OCI-M1 (cell line): ENCODE measurements around the gene TECTB.

Experiments used
- DNase-seq: peaks from one replicate; lab custom pipeline; 2025; lab: John Stamatoyannopoulos, UW

The TECTB gene

DNA sequence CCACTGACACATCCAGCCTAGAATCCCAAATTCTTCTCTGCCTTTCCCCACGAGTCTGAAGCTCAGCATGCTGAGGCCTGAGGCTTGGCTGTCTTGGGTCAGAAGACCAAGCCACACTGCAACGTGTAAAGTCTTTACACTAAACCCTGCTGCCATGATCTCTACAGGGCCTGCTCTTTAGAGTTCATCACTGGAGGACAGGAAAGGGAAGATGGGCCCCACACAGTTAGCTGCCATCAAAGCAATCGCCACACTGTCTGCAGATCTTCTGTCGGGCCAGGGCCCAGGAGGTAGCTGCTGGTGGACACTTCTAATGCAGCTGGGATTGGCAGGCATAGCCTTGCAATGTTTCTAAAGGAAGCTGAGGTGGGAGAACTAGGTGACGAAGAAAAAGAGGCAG is 8.4 kb upstream of the TECTB start:
- DNase-seq = no peak

DNA sequence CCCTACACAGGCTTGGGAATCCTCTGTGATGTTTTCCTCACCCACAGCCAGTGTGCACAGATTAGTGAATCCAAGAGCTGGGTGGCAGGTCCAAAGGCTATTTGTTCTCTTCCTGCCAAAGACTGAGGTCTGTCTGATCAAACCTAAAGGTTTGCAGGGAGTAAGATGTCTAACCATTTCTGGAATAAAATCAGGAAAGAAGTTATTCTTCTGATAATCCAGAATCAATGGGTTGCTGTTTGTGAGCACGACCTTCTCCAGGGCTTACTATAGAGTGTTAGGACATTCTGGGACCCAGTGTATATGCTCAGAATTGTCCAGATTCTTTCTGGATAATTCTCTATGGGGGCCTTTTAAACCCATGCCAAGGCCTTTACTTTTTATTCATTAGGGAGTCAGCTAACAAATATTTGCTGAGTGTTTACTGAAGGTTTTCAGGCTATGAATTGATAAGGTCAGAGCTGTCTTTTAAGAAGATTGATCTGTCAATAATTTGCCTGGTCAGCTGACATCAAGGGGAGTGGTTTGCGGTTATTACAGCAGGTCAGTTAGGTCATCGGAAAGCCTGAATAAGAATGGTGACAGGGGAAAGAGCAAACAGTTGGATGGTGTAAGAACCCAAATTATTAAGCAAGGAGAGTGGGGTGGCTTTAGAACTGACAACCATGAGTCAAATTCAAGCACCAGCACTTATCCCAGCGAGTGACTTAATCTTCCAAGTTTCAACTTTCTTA is 7.5 kb upstream of the TECTB start:
- DNase-seq = no peak

DNA sequence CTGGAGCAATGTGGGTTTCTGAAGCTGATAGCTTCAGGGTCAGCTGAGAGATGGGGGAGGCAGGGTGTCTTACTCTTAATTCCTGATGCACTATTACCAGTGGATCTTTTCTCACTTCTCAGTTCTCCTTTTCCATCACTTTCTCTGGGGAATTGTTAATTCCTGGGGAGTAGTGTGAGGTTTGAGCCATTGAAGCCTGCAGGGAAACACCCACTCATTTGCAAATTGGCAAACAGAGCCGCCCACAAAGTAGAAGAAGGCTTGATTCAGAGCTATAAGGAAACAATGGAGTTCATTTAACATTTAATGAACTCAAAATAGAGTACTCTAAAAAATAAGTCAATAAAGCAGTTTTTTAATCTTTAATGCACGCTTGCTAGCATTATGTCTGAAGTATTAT is 4.3 kb upstream of the TECTB start:
- DNase-seq = no peak

DNA sequence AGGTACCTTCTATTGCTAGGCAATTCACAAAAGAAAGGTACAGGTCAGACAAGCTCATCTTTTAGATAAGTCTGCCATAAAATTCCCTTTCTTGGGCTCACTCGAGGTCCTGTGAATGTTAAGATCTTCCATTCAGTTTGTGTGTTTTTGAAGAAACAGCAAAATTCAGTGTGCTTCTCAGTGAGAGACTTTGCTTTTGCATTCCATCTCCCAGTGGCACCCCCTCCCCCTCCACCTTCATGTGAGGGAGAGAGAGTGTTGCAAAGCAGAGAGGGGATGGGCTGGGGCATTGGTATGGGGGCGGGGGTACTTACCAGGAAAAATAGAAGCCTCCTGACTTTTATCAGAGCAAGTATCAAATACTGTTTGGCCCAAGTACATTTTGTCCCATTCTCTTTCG is 3.8 kb upstream of the TECTB start:
- DNase-seq = no peak

DNA sequence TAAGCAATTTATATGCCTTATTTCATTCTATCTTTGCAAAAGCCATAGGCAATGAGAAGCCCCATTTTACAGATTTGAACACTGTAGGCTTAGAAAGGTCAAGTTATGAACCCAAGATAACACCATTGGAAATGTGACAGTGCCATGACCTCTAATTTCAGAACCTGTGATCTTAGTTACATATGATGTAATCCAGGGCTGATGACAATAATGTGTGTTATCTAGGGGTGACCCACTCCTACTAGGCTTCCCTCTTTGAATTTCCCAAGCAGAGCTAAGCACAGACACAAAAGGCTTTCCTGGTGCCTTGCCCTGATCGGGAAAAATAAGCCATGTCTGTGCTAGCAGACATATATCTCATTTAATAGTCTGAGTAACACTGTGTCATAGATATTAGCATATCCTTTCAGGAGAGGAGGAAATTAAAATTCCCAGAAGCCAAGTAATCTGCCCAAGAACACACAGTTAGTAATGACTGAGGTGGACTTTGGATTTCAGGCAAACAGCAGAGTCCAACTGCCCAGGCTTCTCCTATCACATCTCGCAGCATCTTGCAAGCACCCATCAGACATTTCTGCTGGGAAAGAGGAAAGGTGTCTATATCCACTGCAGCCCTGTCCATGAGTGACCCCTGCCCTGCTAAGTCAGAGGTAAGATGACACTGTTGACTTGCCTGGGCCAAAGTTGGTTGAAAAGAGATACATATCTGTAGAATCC is 2.8 kb upstream of the TECTB start:
- no peak for DNase-seq

DNA sequence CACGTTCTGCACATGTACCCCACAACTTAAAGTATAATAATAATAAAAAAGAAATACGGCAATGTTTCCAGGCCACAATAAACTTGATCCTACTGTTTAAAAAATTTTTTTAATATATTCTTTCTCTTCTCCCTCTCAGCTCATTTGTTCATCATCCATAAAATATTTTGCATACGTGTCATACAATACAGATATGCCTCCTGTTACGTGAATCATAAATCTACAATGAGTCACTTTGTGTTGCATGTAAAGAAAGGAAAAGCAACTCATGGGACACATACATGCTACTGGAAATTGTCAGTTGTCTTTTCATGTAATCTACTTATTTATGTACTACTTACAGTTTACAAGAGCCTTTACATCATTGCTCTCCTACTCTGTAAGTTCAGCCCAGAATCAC is 1.1 kb upstream of the TECTB start:
- no peak for DNase-seq

DNA sequence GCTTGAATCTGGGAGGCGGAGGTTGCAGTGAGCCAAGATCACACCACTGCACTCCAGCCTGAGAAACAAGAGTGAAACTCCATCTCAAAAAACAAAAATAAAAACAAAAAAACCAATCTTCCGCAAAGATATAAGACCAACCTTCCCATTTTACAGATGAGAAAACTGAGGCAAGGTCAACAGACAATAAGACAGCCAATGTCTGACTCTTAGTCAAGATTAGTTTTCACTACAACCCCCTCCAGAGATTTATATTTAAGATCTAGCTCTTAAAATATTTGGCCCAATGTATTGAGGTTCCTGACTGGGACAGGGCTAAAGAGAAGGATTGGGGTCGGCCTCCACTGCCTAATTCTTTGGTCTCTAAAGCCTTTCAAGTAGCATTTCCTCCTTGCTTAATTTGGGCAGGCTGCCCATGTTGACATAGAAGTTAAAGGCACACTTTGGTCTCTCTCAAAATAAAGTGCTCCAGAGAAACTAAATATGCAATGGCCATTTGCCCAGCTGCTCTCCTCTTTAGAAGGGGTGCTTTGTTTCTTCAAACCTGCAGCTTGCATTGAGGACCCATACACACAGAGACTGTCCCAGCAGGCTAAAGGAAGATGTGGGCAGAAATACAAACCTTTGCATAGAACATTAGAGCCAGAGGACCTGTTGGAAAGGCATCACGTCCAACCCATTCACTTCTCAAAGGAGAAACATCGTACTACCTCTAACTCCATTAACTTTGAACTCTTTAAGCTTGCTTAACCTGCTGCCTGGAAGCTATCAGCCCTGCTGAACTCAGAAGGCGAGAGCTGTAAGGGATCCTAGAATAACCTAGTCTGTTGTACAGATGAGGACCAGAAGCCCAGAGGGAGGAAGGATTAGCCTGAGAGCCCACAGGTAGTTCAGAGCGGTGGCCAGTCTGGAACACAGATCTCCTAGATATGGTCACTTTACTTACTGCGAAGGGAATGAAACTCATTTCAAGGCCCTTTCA is 3.9 kb downstream of the TECTB start:
- no peak for DNase-seq

DNA sequence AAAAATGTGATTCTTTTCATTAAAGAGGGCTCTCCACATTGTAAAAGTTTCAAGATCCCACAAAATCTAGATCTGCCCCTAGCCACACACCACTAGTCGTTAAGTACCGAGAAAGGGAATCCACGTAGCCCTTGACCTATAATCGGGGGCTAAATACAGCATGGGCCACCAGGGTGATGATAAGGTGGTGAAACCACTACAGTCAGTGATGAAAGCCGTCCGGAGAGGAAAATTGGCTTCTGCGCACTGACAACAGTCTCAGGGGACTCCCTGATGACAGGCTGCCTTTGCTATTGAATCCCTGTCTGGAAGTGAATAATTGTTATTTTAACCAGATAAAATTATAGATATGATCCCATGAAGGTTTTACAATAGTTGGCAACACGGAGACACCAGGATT is 4.6 kb downstream of the TECTB start:
- DNase-seq = no peak

DNA sequence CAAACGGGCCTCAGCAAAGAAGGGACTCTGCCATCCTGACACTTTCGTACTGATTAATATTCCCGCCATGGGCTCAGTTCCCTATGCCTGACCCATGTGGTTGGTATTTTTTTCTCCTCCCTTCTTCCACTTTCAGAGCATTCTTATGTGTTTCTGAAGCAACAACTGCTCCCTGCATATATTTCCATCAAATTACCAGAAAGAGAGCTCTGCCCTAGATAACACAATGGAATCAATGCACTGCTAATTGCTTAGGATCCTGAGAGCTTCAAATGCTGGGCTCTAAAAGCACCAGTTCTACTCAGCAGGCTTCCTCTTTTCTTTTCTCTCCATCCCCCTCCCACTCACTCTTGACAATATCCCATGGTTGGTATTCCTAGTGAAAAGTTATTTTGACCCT is 5.3 kb downstream of the TECTB start:
- no peak for DNase-seq

DNA sequence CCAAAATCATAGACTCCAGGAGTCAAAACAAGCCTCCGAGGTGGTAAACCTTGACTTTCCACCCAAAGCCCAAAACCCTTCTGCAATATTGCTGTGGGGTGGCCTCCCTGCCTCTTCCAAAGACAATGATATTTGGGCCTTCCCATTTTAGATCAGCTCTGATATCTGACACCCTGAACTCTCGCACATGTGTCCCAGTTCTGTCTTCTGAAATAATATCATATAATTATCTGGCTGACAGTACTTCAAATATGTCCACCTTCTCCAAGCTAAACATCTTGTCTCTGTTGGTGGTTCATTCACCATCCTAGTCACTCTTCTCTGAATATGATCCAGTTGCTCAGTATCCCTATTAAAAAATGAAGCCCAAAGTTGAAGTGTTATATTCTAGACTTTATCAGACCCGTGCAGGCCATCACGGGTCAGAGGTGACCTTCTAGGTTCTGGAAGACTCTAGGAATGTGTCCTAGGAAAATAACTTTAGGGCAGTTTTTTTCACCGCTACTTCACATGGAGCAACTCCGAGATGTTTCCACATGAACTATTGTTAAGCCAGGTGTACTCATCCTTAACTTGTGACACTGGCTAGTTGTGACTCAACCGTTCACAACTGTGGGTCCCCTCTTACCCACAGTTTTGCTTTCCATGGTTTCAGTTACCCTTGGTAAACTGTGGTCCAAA is 6.3 kb downstream of the TECTB start:
- DNase-seq = no peak

DNA sequence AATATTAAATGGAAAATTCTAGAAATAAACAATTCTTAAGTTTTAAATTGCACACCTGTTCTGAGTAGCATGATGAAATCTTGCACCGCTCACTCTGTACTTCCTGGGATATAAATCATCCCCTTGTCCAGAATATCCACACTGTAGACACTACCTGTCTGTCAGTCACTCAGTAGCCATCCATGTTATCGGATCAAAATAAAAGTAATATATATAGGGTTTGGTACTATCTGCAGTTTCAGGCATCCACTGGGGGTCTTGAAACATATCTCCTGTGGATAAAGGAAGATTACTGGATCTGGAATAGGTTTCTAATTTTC is 6.8 kb downstream of the TECTB start:
- no peak for DNase-seq

DNA sequence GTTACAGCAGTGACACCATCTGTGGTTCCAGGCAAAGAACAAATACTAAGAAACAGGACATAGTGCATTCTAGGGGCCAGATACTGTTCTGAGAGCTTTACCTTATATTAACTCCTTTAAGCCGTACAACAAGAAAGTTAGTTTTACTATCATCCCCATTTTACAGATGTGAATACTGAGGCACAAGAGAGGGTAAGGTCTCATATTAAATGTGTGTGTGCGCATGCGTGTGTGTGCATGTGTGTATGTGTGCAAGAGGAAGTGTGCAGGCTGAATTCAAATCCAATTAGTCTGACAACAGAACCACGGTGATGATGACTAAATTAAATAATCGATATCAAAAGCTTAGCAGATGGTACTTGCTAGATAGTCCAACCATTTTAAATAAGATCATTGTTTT is 11.0 kb downstream of the TECTB start:
- no peak for DNase-seq

DNA sequence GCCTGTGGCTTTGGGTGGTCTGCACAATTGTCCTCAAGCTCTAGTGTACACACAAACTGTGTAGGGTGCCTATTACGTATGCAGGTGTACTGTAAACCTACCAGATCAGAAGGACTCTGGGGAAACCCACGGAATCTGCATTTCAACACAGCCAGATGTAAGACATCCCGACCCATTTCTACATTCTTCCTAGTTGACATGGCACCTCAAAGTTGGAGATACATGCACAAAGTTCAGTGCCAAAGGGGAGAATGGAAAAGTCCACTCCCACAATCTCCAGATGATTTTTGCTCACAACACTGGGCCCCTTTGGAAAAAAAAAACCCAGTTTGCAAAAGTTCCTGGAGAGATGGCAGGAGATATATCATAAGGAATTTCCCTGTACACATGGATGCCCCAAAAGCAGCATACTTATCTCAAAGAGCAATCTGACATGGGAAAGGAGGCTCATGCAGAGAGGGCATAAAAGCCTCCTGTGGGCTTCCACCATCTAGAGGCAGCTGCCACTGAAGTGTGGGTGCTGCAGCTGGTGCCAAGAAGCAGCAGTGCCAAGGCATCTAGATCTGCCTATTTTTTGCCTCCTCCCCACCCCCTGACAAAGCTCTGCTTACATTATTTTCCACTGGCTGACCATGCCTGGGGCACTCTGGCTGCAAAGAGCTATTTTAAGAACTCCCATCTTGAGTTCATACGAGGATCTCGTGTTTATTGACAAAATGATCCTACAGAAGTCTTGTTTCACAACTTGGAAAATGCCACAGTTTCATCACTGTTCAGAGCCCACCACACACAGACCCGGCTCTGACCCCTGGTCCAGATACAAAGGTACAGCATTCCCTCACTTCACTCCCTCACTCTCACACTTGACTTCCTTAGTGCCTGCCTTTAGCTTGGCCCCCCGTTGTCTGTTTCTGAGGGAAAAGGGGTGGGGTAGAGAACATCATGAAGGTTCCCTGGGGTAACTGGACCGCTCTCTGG is 12.9 kb downstream of the TECTB start:
- DNase-seq = no peak

DNA sequence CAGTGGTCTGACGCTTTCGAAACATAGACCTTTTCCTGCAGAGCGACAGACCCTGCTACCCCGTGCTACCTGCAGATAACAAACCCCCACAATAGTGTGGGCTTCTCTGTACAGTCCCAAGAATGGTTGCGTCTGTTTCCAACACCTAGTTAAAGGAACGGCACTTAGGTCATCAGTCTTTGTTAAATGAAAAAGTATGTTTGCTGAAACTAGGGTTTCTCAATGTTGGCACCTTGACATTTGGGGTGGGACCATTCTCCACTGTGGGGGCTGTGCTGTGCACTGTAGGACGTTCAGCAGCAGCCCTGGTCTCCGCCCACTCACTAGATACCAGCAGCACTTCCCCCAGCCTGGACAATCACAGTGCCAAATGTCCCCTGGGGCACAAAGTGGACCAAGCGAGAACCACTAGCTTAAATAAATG is 13.7 kb downstream of the TECTB start:
- DNase-seq = no peak

DNA sequence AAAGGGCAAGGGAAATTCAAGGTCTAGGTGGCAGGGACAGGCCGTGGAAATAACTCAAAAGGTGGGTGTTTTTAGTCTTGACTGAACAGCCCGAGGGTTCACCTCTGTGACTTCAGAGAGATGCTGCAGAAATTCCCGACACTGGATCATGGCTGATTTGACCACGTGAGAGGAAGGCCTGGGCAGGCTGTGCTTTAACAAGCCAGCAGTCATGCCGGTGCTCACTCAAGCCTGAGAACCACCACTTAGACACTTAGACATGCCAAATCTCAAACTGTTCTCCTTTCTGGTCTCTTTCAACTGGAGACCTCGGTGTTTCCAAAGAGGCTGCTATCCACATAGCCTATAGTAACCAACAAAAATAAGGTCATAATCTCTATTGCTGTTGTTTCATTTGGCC is 15.4 kb downstream of the TECTB start:
- no peak for DNase-seq

DNA sequence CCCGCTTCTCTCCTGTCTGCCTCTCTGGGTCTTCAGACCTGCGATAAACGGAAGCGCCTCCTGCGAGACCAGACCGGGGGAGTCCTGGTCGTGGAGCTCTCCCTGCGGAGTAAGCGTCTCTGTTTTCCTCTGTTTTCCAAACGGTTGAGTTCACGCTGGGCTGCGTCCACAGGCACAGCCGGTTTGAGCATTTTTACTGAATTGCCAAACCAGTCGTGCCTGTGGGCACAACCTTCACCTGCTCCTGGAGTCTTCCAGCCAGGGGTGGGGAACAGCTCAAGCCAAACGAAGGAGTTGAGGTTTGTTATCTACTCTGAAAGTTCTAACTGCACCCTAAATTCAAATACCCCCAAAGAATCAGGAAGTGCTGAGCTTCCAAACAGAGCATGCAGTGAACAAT is 16.3 kb downstream of the TECTB start:
- DNase-seq = no peak

DNA sequence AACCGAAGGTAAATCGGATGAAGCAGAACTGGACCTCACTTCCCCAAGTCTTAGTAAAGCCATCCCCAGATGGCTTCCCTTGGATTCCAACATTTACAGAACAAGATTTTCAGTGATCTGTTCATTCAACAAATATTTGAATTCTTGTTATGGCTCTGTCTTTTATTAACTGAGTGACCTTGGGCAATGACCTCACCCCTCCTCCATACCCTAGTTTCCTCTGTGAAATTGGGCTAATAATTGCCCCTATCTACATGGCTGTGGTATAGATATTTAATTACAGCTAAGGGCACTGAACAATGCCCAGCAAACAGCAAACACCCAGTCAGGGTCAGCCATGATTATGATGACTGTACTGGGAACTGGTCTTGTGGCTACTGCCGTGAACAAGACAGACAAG is 19.1 kb downstream of the TECTB start:
- DNase-seq = no peak

DNA sequence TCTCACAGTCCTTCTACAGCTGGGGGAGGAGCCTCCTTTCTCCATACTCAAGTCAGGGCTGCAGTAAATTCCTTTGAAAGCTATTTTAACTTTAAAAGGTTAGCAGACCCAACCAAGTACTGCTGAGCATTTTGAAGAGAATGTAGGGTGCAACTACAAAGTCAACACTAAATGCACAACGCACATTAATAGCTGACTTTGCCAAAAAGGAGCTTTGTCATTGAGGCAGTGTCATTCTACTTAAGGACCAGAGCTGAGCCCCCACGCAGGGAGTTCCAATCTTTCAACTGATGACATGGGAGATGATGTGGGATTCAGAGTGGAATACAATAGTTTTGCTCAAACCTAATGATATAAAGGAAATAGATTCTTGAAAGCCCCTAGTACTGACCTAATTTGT is 20.3 kb downstream of the TECTB start:
- DNase-seq = no peak

DNA sequence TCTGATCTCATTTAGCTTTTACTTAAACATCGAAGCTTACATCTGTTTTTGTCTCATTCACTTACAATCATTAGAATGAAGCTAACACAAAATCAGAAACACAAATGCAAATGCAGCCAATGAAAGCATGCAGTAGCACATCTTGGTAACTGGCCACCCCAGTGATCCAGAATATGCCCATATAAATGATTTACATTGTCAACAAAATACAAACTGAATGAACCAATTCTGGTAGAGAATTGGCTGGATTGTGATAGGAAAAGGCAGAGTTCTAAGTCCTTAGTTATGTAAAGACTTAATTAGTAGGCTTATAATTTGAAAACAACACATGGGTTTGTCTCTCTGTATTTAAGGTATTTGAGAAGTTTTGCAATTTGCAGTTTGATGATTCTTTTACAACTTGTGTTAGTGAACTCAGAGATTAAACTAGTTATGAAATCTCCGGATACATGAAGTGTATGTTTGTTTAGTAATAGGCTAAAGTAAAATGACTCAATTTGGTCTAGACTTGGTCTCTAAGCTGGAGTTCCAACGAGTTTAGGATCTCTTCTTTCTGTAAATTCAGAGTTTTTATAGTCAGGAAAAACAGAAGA is 21.2 kb downstream of the TECTB start:
- no peak for DNase-seq

DNA sequence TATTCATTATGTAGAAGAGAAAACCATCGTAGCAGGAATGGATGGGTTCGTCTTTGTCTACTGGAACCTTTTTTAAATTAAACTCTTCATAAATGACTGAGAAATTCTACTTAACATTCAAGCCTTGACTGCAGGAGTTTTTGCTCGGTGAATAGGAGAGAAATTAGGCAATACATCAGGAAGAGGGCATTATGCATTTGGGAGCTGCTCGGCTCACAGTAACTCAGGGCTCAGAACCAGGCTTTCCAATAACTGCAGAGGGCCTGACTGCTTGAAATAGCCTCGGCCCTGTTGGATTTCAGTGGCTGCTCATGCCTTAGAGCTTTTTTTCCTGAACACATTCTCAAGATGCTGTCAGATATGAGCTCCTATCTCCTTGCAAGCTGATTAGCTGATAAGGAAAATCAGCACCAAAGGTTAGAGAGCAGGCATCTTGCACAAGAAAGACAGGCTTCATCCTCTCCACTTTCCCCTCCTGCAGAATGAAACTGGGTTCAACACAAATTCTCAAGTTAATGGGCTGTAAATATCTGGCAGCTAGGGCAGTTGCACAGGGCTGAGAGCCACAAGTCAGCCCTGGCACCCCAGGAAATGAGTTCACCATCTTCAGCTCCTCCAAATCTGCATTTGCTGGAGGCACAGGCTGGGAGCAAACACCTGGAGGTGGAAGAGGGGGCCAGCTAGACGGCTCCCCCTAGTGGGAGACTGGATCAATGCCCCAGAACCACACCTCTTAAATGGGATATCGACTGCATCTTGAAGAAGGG is 24.3 kb downstream of the TECTB start:
- peak; percentile 62 for DNase-seq
